Muscle layer of colon (tissue), 2 donors: ENCODE data around the gene SH3TC1.

Experiments used
- H3K27ac ChIP-seq: one replicate; pipeline ENCODE4 v1.7.0; 2013; ENCODE audit warnings: low read depth, mild to moderate bottlenecking, low read length, moderate library complexity
- H3K27me3 ChIP-seq, 2 donors: one replicate each; pipeline ENCODE4 v1.7.0; 2013; ENCODE audit warnings: low read length in 2 of 2, mild to moderate bottlenecking in 2 of 2; ENCODE audit not compliant: insufficient read depth in 2 of 2, control insufficient read depth in 1 of 2
- H3K36me3 ChIP-seq: one replicate; pipeline ENCODE4 v1.7.0; 2013; ENCODE audit warnings: mild to moderate bottlenecking, low read length; ENCODE audit not compliant: insufficient read depth
- H3K4me1 ChIP-seq: one replicate; pipeline ENCODE4 v1.7.0; 2013; ENCODE audit warnings: mild to moderate bottlenecking, low read length; ENCODE audit not compliant: insufficient read depth
- H3K4me3 ChIP-seq, 2 donors: one replicate each; pipeline ENCODE4 v1.7.0; 2013; ENCODE audit warnings: low read length in 2 of 2, low read depth in 1 of 2, mild to moderate bottlenecking in 1 of 2, moderate library complexity in 1 of 2
- H3K9ac ChIP-seq: one replicate; pipeline ENCODE4 v1.7.0; 2013; ENCODE audit warnings: low read length
- H3K9me3 ChIP-seq: one replicate; pipeline ENCODE4 v1.7.0; 2013; ENCODE audit warnings: mild to moderate bottlenecking, low read length
- donor health status: abdominal sarcoma.
- donor health status: Adenocarcinoma of cecum.

Gene SH3TC1

DNA sequence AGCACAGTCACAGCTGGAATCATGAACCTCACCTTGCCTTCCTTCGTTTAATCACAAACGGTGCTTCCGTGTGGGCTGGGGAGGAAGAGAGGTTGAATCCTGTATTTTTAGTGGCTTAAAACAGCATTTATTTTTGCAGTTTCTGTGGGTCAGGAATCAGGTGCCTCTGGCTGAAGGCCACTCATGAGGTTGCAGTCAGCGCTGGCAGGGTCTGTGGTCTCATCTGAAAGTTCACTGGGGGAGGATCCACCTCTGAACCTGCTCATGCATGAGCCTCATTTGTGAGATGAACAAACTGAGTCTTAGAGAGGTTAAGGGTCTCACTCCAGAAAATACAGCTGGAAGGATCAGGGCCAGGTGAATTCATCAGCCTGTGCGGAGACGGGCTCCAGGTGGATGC, 23.4 kb upstream of the SH3TC1 start:
- Histone ChIP-seq H3K4me1 (no peaks in the 10 kb centered on the region), H3K27me3 (no peaks in the 10 kb centered on the region), H3K36me3 (no peaks in the 10 kb centered on the region), H3K9me3 (no peaks in the 10 kb centered on the region), H3K4me3 (no peak overlapping the region), H3K9ac (no peak overlapping the region), H3K27ac (no peak overlapping the region)

DNA sequence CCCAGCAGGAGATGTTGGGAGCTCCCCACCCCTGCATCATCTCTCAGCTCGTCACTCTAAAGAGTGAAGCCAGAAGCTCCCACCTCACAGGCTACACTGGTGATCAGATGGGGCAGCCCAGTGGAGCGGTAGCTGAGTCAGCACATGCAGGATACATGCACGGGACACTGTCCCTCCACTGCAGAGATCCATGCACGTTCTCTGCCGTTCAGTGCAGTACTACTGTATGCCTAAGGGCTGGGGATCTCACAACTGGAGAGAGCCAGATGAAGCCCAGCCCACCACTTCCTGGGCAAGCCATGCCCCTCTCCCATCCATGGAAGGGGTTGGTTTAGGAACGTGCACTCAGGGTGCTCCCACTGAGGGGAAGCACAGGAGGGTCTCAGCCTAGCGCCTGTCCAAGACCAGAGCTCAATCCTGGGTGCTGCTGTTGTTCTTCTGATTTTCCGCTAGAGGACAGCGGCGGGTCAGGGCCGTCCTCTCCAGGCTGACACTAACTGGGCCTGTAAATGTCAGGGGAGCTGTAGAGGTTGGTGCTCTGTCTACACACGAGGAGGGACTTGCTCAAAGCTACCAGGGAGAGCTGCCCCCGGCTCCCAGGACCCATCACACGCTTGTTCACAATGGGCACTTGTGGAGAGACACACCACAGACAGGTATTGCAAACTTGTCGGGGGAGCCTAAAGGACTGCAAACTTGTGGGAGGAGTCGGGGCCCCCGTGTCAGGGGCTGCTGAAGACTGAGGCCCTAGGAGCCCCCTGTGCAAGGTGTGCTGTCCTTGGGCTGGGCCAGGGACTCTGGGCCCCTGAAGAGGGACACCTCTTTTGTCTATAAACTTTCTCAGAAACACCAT, 22.3 kb upstream of the SH3TC1 start:
- H3K36me3 ChIP-seq = no peaks in the 10 kb centered on the region
- no peak overlapping the region for H3K9ac ChIP-seq
- no peak overlapping the region for H3K4me3 ChIP-seq
- no peaks in the 10 kb centered on the region for H3K4me1 ChIP-seq
- H3K27me3 ChIP-seq = no peaks in the 10 kb centered on the region
- H3K9me3 ChIP-seq = no peaks in the 10 kb centered on the region
- no peak overlapping the region for H3K27ac ChIP-seq

- Histone ChIP-seq H3K27ac (no peak overlapping the region), H3K4me3 (no peak overlapping the region), H3K9ac (no peak overlapping the region), H3K36me3 (no peaks in the 10 kb centered on the region), H3K9me3 (no peaks in the 10 kb centered on the region), H3K4me1 (no peaks in the 10 kb centered on the region), H3K27me3 (peaks cover 0 to 4% of the 10 kb centered on the region in 2 donors)
These were observed 21.5 kb upstream of the SH3TC1 start for GRCh38 chr4:8177552-8177951.

GRCh38 chr4:8177956-8178355, 21.1 kb upstream of the SH3TC1 start:
- Histone ChIP-seq H3K4me1 (no peaks in the 10 kb centered on the region), H3K4me3 (no peak overlapping the region), H3K9me3 (no peaks in the 10 kb centered on the region), H3K27me3 (peaks cover 0 to 4% of the 10 kb centered on the region in 2 donors), H3K36me3 (no peaks in the 10 kb centered on the region), H3K27ac (no peak overlapping the region), H3K9ac (no peak overlapping the region)

GRCh38 chr4:8179074-8179473, 20.0 kb upstream of the SH3TC1 start:
- no peaks in the 10 kb centered on the region for H3K9me3 ChIP-seq
- no peak overlapping the region for H3K9ac ChIP-seq
- no peaks in the 10 kb centered on the region for H3K36me3 ChIP-seq
- H3K27me3 ChIP-seq = peaks cover 0 to 4% of the 10 kb centered on the region in 2 donors
- no peak overlapping the region for H3K27ac ChIP-seq
- no peak overlapping the region for H3K4me3 ChIP-seq
- no peaks in the 10 kb centered on the region for H3K4me1 ChIP-seq

DNA sequence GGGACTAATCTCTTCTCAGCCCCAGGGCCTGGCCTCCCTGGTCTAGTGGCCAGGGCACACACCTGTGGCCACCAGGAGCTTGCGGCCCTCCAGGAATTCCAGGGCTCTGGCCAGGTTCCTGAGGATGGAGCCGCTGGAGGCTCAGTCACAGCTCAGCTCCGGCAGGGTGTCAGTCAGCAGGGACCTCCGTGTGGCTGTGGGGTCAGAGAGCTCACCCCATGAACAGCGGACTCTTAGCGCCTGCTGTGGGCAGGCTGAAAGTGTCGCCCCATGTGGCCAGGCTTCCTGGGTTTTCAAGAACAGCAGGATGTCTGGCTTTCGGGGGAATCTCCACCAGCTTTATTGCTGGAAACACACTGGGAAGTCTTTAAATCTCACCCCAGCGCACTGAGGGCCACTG, 19.3 kb upstream of the SH3TC1 start:
- H3K27ac ChIP-seq = no peak overlapping the region
- no peaks in the 10 kb centered on the region for H3K9me3 ChIP-seq
- no peaks in the 10 kb centered on the region for H3K4me1 ChIP-seq
- no peaks in the 10 kb centered on the region for H3K36me3 ChIP-seq
- no peak overlapping the region for H3K4me3 ChIP-seq
- H3K9ac ChIP-seq = no peak overlapping the region
- peaks cover 0 to 4% of the 10 kb centered on the region in 2 donors for H3K27me3 ChIP-seq

GRCh38 chr4:8180310-8181093, 18.6 kb upstream of the SH3TC1 start:
- Histone ChIP-seq H3K27ac (no peak overlapping the region), H3K9me3 (no peaks in the 10 kb centered on the region), H3K4me3 (no peak overlapping the region), H3K9ac (no peak overlapping the region), H3K36me3 (no peaks in the 10 kb centered on the region), H3K4me1 (no peaks in the 10 kb centered on the region), H3K27me3 (peaks cover 0 to 4% of the 10 kb centered on the region in 2 donors)

- H3K4me1 ChIP-seq = no peaks in the 10 kb centered on the region
These were observed 18.0 kb upstream of the SH3TC1 start for GRCh38 chr4:8181119-8181518.

GRCh38 chr4:8181844-8182243, 17.2 kb upstream of the SH3TC1 start:
- no peak overlapping the region for H3K9ac ChIP-seq
- H3K9me3 ChIP-seq = no peaks in the 10 kb centered on the region
- H3K27me3 ChIP-seq = peaks cover 0 to 4% of the 10 kb centered on the region in 2 donors
- H3K4me3 ChIP-seq = no peak overlapping the region
- H3K36me3 ChIP-seq = no peaks in the 10 kb centered on the region
- H3K4me1 ChIP-seq = no peaks in the 10 kb centered on the region
- H3K27ac ChIP-seq = no peak overlapping the region

More at GRCh38 chr4:8181119-8181518, 18.0 kb upstream of the SH3TC1 start:
- H3K27me3 ChIP-seq = peaks cover 0 to 4% of the 10 kb centered on the region in 2 donors
- no peak overlapping the region for H3K4me3 ChIP-seq
- no peaks in the 10 kb centered on the region for H3K36me3 ChIP-seq
- H3K9me3 ChIP-seq = no peaks in the 10 kb centered on the region
- no peak overlapping the region for H3K9ac ChIP-seq
- no peak overlapping the region for H3K27ac ChIP-seq

DNA sequence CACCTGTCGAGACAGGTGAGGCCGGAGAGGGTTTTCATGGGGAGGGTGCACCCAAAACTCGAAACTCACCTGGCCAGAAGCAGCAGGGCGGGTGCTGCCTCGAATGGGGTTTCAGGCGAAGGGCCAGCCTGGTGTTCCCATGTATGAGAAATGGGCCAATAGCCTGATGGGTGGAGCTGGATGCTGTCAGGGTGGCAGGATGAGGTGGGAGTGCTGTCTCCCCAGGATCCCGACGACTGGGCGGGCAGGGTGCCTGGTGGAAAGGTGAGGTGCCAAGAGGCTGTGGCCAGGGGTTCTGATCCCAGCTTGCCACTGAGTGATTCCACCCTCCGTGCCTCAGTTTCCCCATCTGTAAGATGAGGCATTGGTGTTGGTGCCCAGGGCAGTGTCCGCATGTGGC, 16.8 kb upstream of the SH3TC1 start:
- H3K4me3 ChIP-seq = no peak overlapping the region
- no peaks in the 10 kb centered on the region for H3K4me1 ChIP-seq
- no peak overlapping the region for H3K9ac ChIP-seq
- no peaks in the 10 kb centered on the region for H3K36me3 ChIP-seq
- H3K27me3 ChIP-seq = peaks cover 0 to 4% of the 10 kb centered on the region in 2 donors
- no peaks in the 10 kb centered on the region for H3K9me3 ChIP-seq
- H3K27ac ChIP-seq = no peak overlapping the region

DNA sequence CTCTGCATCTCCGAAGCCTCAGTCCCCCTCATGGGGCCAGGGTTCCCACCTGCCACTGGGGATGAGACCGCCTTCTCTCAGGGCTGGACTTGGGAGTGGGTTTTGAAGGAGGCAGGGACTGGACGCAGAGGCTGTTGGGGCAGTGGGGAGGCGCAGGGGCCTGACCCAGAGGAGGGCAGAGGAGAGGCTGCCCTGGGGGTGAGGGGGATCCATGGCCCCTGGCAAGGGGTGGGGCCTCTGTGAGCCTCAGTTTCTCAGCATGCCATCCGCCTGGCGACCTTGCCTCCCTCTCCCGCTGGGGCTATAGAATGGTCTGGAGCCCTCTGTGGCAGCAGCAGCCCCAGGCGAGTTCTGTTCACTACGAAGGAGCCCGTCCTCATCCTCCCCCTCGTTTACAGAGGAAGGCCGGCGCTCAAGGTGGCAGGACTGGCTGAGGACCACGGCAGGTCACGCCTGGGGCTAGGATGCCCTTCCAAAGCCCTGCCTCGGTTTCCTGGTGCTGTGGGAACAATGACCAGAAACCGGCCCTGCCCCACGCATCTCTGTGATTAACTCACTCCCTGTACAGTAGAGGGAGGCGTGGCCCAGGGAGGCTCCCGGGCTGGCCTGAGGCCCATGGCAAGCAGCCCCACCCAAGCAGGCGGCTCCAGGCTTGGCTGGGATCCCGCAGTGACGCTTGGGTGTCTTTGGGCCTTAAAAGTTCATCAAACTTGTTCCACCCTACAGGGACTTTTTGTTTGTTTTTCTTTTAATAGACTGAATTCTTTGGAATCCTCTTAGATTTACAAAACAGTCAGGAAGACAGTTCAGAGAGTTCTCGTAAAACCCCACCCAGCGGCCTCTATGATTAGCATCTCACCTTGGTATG, 16.0 kb upstream of the SH3TC1 start:
- no peak overlapping the region for H3K9ac ChIP-seq
- H3K9me3 ChIP-seq = no peaks in the 10 kb centered on the region
- no peak overlapping the region for H3K4me3 ChIP-seq
- H3K4me1 ChIP-seq = no peaks in the 10 kb centered on the region
- no peak overlapping the region for H3K27ac ChIP-seq
- peaks cover 0 to 4% of the 10 kb centered on the region in 2 donors for H3K27me3 ChIP-seq
- H3K36me3 ChIP-seq = no peaks in the 10 kb centered on the region
